SU-DHL-6 (cell line): ENCODE measurements around the gene PRKCE.

Experiments
- EZH2phosphoT487 ChIP-seq: fragments of 200-600 bp; sonication (generic), shearing (Covaris generic); conservative IDR thresholded peaks from 2 replicates; pipeline ENCODE4 v1.6.1; 2018; ENCODE audit warnings: mild to moderate bottlenecking, antibody characterized with exemption, low read length, moderate library complexity, mixed read lengths
- TF ChIP-seq, protein P1 (sequence below): fragments of 200-600 bp; sonication (generic); IDR thresholded peaks from one replicate; pipeline ENCODE4 v1.5.1; 2017; ENCODE audit warnings: antibody characterized with exemption, mild to moderate bottlenecking, low read length, moderate library complexity; ENCODE audit not compliant: insufficient read depth, poor library complexity, severe bottlenecking

- TF ChIP-seq, protein P1, sequence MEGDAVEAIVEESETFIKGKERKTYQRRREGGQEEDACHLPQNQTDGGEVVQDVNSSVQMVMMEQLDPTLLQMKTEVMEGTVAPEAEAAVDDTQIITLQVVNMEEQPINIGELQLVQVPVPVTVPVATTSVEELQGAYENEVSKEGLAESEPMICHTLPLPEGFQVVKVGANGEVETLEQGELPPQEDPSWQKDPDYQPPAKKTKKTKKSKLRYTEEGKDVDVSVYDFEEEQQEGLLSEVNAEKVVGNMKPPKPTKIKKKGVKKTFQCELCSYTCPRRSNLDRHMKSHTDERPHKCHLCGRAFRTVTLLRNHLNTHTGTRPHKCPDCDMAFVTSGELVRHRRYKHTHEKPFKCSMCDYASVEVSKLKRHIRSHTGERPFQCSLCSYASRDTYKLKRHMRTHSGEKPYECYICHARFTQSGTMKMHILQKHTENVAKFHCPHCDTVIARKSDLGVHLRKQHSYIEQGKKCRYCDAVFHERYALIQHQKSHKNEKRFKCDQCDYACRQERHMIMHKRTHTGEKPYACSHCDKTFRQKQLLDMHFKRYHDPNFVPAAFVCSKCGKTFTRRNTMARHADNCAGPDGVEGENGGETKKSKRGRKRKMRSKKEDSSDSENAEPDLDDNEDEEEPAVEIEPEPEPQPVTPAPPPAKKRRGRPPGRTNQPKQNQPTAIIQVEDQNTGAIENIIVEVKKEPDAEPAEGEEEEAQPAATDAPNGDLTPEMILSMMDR = no peak
- no peak for TF ChIP-seq EZH2phosphoT487
Observed at GRCh38 chr2:45616658-45617411, 34.6 kb upstream of the PRKCE start.
